HFF-Myc (cell line): ENCODE results near the gene GOT1.

ENCODE experiments used
- DNase-seq: peaks from one replicate; pipeline ENCODE4 v3.0.0-alpha.2; 2011; ENCODE audit warnings: low read depth; ENCODE audit errors: extremely low read depth
- H3K4me3 ChIP-seq: replicated peaks from 2 replicates; pipeline ENCODE4 v1.5.1; 2011; ENCODE audit warnings: low read depth, mild to moderate bottlenecking, control low read depth, low read length
- CTCF ChIP-seq: IDR thresholded peaks from 2 replicates; pipeline ENCODE4 v1.5.1; 2012; ENCODE audit warnings: mild to moderate bottlenecking, low read depth, low read length, control low read depth; ENCODE audit errors: missing control alignments

Gene GOT1

DNA sequence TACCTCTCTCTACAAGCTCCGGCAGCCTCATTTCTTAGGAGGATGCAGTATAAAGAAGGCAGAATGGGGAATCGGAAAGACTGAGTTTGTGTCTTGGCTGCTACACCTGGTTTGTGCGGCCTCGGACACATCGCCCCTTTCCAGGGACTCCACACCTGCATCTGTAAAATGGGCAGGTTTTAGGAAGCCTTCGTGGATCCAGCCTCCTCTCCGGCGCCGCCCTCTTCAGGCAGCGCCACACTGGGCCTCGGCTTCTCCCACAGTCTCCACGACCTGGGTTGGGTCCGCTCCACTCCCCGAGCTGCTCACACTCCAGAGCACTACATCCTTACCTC, 341 bp downstream of the GOT1 start:
- no peak for TF ChIP-seq CTCF
- no peak for DNase-seq
- peak overlapping the region; percentile 97 for H3K4me3 ChIP-seq

DNA sequence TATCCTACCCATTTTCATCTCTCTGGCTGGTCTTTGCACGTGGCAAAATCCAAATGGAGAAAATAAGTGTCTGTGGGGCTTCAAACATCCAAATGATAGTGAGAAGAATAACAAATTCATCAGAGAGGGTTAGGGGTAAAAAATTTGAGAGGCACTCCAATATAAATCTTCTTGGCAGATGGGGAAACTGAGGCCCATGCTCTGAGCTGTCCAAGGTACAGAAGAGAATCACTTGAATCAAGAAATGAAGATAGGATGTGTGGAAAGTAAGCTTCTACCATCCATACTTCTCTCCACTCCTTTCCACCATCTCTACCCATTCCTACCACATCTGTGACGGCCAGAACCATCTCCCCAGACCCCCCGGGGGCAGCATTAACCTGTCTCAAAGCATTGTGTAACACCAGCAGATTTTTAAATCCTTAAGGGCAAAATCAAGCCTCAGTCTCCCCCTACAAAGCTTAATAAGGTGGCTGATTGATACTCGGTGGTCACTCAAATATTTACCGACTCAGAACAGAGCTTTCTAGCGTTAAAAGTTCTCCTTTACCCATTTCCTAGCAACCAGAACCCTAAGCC, 818 bp downstream of the GOT1 start:
- DNase-seq = no peak
- H3K4me3 ChIP-seq = peak overlapping the region; percentile 97
- TF ChIP-seq CTCF = no peak

GRCh38 chr10:99427566-99428190, 2.7 kb downstream of the GOT1 start:
- DNase-seq = no peak
- TF ChIP-seq CTCF = no peak
- no peak overlapping the region for H3K4me3 ChIP-seq

DNA sequence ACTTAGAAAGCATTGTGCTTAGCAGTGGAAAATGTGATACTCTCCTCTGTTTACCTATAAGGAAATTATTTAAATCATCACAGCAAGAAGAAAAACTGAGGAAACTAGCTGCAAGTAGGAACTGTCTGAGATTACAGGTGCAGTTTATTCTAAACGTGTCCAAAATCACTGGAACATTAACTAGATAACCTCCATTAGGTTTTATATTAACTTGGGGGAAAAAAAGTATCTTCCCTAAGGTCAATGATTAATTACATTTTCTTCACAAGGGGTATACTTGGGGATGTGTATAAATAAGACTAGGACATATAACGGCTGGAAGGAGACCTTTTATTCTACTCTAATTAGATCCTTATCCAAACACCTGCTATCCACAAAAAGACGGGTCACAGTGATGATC, 3.7 kb downstream of the GOT1 start:
- no peak for DNase-seq
- no peak overlapping the region for H3K4me3 ChIP-seq
- TF ChIP-seq CTCF = no peak

DNA sequence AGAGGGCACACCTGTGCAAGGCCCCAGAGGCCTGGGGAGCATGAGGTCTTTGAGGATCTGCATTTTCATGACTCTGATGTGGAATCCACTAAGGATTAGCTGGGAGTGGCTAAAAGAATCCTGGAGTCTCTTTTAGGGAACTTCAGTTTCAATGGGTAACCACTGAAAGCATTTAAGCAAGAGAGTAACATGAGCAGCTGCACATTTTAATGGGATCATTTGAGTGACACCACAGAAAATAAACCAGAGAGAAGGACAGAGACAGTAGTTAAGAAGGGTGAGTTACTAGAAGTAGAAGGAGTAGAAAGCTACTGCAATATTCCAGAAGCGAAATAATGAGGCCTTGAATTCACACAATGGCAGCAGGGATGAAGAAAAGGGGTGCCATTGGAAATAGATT, 5.2 kb downstream of the GOT1 start:
- TF ChIP-seq CTCF = no peak
- no peak for DNase-seq
- H3K4me3 ChIP-seq = no peak overlapping the region

- no peak for TF ChIP-seq CTCF
Observed at GRCh38 chr10:99424656-99425055, 5.8 kb downstream of the GOT1 start.

GRCh38 chr10:99422529-99423096, 7.8 kb downstream of the GOT1 start:
- no peak for TF ChIP-seq CTCF
- DNase-seq = no peak
- H3K4me3 ChIP-seq = no peak overlapping the region

More at GRCh38 chr10:99424656-99425055, 5.8 kb downstream of the GOT1 start:
- no peak overlapping the region for H3K4me3 ChIP-seq
- DNase-seq = no peak
